ENCODE results near the gene BROX.
"Not testable (repeated sequence)": the region's sequence is repeated elsewhere in the genome, so short reads cannot be mapped to it uniquely, and the experiment has no call there.

The BROX gene

DNA sequence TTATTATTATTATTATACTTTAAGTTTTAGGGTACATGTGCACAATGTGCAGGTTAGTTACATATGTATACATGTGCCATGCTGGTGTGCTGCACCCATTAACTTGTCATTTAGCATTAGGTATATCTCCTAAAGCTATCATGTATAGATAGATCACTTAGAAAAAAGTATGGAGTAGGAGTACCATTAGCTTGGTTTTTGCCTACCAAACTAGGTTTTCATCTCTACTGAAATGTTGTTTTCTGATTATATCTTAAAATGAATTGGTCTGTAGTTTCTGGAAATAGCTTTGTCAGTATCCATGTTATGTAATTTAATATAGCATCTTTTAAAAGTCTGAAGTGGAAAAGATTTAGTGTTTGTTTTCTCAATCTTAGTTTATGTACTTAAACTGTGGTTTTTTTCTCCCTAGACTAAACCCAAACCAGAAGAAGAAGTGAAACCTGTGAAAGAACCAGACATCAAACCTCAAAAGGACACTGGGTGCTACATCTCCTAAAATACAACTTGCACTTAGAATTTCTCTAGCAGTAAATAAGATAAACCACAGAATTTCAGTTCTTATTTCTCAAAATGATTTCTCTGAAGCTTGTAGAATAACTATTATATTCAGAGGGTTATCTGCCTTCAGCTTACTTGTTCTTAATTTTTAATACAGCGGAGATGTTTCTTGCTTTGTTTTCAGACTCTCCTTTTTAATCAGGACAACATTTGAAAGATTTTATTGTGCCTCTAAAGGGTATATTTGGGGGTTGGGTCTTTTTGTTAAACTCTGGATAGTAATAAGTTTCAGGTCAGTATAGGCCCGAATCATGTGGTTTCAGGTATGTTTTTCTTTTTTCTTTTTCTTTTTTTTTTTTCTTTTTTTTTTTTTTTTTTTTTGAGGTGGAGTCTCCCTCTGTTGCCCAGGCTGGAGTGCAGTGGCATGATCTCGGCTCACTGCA lies 20.1 kb downstream of the BROX start:
- no peak for DNase-seq

DNA sequence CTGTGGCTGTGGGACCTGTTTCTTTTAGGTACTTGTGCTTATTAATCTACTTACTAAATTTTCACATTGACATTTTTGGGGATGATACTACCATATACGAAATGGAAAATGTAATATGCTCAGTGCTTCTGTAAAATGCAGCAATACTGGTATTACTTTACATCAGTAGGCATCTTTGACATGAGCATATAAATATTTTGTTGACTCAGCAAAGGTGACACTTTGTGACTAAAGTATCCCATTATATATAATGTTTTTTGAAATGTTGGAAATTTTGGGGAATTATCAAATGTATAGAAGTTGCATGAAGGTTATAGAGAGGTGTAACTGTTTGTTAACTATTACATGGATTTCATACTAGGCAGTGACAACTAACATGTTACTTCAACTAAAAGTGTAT lies 22.4 kb downstream of the BROX start:
- DNase-seq = no peak

DNA sequence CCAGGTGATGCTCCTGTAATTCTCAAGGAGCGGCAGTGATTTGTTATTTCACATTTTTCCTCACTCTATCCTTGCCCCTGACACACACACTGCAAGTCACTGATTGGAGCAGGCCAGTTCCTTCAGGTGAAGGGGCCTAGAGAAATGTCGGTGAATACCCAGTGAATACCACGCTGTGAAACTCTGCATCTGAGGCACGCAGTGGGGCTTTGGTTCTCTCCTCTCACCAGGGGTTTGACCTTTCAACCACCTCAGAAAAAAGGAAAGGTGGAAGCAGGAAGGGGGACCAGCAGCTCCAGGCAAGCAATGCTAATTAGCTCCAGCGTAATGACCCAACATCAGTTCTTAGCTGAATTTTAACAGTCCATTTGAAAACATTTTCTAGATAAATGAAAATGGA lies 24.1 kb downstream of the BROX start:
- no peak for DNase-seq

DNA sequence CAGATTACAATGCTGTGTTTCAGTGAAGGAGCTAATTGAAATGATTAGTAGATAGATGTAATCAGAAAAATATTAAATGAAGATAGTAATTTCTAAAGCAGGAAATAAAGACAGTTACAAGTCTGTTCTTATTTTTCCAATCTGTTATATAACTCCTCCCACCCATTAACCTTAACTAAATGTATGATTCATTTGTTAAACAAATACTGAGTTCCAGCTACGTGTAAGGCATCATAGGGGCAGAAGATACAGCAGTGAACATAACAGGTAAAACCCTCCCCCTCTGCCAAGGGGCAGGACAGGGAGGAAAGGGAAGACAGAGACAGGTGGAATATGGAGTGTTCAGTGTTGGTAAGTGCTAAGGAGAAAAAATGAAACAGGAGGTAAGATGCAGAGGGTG lies 24.6 kb downstream of the BROX start, which contains the start of gene FAM177B:
TSS of gene FAM177B (plus strand) at position 231 of the 400 bp plus-strand sequence. CDS start 9,344 bp downstream, outside the sequence.
- no peak for DNase-seq

DNA sequence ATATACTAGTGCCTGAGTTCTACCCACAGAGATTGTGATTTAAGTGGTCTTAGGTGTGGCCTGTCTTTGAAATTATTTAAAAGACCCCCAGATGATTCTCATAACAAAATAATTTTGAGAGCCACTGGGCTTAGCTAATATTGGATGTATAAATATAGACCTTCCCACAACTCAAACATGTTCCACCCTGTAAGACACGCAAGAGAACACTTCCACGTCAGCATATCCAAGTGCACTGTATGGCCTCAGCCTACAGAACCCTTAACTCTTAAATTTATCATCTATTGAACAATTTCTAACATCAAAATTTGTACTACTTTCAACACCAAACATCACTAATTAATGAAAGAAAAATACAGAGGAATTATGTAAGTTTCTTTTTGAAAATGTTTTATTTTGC lies 27.1 kb downstream of the BROX start:
- no peak for DNase-seq

DNA sequence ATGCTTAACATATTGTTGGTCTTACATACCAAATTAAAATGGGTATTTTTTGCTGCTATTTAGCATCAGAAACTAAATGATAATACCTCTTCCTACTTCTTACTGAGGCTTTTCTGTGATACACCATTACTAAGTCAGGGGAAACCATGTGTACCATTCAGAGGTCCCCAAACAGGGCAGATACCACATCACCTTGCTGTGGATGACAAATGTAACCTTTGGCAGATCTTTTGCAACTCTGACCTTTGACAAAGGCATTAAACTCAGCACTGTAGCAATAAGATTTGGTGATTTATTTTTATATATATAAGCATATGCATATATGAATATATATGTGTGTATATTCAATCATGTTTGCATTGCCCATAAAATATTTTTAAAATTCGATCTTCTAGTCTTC lies 27.6 kb downstream of the BROX start:
- DNase-seq = no peak

DNA sequence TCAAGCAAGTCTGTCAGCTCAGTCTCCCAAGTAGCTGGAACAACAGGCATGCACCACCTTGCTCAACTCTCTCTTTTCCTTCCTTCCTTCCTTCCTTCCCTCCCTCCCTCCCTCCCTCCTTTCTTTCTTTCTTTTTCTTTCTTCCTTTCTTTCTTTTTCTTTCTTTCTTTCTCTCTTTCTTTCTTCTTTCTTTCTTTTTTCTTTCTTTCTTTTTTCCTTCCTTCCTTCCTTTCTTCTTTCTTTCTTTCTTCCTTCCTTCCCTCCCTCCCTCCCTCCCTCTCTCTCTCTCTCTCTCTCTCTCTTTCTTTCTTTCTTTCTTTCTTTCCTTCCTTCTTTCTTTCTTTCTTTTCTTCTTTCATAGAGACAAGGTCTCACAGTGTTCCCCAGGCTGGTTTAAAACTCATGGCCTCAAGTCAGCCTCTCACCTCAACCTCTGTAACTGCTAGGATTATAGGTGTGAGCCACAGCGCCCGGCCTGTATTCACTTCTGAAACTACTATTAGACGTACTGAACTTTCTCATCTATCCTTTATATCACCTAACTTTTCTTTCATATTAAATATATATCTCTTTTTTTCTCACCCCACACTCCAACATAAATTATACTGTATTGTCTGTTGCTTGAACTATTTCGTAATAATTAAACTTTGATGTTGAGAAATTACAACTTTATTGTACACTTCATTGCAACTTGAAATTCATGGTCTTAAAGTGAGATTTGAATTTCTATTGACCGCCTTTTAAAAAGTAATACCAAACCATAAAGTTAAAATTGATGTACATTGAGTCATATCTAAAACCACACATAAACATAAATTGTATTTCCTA lies 29.5 kb downstream of the BROX start:
- DNase-seq = not testable (repeated sequence)

DNA sequence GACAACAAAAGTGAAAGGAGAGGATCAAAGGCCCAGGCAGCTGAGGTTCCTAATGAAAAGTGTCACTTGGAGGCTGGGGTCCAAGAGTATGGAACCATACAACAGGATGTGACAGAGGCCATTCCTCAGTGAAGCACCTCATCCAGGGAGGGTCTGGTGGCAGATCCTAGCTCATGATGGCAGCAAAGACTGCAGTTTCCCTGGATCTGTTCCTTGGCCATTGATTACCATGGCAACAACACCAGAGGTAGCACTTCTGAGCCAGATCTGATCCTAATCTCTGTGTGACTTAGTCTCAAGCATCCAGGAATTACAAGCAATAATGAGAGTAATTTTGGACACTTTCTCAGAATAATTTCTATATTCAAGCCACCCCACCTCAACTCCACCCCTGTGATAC lies 37.6 kb downstream of the BROX start:
- DNase-seq = no peak

DNA sequence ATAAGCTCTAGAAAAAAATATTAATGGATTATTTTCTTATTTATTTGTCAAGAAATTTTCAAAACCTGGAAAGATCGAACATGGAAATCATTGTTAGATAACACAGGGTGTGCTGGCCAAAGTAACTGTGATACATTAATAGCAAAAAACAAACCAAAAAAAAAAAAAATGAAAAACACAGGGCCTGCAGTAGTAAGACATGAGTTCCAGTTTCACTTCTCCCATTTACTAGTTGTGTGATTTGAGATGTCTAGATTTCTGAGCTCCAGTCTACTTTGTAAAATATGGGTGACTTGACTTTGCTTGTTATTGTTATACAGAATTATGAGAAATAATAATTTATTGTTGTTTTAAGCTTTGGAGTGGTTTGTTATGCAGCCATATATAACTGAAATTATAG lies 38.3 kb downstream of the BROX start:
- no peak for DNase-seq

DNA sequence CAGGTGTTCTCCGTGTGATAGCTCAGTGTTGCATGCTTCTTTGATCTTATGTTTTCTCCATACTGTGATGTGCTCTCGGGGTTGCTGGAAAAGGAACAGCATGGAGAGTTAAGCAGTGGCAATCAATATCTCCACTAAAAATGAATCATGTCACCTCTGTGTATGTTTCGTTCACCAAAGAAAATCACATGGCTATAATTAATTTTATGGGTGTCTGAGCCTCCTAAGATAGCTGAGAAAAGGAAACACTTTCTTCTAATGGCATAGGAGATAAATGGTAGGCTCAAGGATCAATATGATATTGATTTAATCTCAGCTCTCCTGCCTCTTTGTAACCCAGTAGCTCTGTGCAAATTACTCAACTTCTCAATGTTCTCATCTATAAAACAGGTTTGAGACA lies 38.9 kb downstream of the BROX start:
- DNase-seq = no peak

DNA sequence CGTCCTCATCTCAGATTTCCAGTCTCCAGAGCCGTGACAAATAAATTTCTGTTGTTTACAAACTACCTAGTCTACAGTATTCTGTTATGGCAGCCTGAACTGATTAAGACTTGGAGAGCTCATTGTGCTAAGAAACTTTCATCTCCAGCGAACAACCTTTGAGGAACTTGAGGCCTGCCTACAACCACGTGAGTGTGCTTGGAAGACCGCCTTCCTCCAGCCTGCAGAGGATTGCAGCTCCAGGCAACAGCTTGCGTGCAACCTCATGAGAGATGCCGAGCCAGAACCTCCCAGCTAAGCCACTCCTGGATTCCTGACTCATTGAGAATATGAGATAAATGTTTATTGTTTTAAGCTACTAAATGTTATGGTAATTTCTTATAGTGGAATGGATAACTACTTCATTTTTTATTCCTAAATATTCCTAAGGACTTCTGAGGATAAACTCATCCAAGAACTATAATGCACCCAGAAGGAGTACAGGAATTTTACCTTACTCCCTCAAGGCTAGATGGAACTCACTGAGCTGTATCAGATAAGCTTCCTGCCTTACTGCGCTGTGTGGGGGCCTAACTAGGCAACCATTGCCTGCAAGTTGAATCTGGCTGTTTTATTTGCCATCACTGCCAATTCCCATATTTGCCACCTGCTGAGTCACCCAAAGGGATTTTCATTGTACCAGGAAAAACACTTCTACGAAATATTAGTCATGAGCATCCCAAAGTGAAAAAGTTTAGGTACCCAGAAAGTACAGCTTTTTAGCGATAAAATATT lies 42.2 kb downstream of the BROX start:
- no peak for DNase-seq

DNA sequence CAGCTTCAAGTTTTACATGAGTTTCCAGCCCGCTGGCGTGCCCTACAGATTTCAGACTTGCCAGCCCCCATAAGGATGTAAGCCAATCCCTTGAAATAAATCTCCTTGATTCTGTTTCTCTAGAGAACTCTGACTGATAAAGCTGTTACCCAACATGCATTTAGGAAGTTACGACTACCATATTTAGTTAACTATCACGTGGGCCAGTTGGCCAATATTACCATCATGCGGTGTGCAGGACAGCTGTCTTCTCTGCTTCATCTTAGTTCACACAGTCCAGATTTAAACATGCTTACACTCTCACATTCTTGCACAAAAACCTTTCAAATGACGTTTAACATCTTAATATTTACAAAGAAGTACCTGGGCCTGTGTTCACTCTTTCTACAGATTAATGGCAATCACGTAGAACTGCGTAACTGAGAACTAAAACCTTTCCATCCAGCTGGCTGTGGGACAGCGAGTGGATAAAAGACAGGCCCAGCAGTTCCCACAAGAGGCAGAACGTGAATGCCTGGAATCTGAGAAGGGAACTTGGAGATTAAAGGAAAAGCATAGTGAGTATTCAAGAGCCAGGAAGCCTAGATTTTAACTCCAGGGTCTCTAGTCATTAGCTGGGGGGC lies 45.4 kb downstream of the BROX start:
- DNase-seq = no peak

DNA sequence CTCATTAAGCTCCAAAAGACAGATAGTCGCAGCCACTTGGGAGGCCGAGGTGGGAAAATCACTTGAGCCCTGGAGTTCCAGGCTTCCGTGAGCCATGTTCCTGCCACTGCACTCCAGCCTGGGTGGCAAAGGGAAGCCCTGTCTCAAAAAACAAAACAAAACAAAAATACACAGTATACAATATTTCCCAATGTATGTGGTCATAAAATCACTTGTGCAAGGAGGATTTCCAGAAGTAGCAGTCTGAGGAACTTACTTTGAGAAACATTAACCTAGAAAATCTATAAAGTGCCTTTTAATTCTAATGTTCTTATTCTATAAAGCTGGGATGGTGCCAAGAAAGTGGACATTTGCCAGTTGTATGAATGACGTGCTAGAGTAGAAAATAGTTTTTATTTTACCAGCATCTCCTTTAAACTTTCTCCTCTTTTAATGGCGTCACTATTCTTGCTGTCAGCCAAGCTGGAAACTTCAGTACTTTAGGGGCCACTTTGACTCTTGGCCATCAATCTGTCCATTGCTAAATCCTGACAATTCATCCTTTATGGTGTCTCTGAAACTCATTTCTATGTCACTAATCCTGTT lies 47.2 kb downstream of the BROX start:
- DNase-seq = no peak

DNA sequence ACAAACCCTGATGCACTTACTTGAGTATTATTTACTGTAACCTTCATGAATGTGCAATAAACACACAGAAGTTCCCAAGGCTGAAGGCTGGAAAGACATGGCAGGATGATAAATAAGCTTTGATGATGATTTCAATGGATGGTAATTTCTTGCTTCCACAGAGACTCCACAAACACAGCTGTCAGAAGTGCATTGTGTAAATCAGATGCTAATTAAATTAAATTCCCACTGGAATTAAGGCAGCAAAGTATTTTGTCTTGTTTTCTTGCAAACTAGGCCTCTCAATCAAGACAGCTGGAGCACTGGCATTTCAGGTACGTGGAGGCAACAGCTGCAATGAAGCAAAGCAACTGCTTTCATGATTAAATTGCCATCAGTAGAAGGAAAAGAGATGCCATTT lies 48.7 kb downstream of the BROX start:
- DNase-seq = no peak

DNA sequence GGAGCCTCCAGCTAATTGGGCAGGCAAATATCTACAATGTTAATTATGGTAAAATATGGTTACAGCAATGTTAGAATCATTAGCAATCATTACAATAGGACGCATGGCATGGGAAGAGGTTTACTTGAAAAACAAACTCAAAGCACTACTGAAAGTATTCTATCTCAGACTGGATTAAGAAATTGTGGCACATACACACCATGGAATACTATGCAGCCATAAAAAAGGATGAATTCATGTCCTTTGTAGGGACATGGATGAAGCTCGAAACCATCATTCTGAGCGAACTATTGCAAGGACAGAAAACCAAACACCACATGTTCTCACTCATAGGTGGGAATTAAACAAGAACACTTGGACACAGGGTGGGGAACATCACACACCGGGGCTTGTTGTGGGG lies 49.8 kb downstream of the BROX start:
- DNase-seq = not testable (repeated sequence)

DNA sequence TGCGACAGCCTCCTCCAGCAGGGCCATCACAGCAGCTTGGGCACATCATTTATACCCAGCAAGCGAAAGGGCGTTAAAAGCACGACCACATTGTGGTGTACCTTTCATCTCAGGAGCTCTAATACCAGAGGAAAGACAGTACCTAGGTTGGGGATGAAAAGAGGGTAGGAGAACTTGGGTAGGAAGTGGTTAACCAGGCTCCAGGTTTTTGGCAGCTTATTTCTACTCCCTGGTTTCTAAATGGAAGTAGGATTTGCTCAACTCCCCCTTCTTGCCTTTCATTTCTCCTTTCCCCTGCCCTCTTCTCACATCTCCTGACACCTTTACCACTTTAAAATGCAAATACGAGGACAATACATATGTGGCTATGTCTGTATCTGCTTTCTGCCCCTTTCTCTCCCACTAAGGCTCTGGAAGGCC lies 54.8 kb downstream of the BROX start:
- no peak for DNase-seq

DNA sequence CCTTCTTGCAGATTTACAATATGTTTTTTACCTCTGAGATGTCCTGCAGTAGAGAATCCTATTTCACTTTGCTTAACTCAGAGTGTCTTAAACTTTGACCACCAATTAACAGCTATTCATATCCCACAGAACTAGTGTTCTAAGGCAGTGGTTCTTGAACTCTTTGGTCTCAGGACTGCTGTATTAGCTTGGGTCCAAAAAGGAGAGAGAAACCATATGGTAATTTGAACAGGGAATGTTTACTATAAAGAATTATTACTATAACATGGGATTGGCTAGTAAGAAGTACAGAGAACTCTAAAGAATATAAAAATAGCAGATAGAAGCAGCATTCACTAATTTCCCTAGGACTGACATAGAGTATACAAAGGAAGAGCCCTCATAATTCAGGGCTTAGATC lies 56.2 kb downstream of the BROX start:
- no peak for DNase-seq

DNA sequence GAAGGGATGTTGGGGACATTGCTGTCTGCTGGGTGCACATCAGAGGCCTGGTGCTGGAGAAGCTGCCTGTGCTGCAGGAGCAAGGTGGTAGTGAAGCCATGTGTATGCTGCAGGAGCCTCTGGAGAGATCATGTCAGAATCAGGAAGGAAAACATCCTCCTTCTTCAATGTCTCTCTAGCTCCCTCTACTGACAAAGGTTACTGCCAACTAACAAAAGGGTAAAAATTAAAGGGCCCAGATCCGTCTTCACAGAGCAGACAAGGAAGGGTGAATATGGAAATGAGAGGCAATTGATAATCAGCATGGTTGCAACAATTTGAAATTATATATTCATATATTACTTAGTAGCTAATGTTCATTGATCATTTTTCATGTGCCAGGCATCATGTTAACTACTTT lies 56.8 kb downstream of the BROX start:
- no peak for DNase-seq

DNA sequence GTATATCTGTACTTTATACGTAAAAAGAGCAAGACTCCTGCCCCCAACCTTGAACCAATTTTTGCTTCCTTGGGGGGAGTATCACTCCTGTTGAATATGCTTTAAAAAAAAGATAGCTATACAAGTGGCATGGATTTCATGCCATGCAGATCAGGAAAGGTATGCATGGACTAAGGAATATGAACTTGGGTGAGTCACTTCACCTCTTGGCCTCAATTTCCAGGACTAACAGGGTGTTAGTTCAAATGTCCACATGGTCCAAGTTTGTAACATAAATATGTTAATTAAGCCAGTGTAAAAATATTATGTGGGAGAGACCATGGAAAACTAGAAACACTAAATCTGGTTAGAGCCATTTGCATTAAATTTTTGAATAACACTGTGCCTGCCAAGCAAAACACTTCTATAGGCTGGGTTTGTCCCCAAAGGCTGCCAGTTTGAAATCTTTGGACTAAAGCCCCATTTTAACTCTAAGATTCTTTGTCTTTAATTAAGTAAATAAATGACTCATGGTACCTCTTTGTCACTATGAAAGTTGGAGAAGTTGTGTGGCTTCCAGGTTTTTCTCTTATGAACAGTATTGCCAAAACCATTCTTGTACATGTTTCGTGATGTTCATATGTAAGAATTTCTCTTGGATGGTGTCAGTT lies 57.7 kb downstream of the BROX start:
- no peak for DNase-seq

DNA sequence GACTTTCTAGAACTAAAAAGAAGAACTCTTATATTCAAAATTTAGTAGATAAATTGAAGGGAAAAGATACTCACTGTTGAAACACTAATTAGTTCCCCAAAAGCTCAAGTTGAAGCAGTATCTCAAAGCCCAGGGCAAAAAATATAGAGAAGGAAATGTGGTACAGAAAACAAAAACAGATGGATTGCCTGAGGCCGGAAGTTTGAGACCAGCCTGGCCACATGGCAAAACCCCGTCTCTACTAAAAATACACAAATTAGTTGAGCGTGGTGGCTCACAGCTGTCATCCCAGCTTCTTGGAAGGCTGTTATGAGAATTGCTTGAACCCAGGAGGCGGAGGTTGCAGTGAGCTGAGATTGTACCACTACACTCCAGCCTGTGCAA lies 60.6 kb downstream of the BROX start:
- DNase-seq = peak in 1 of 2 experiments; percentile 43

DNA sequence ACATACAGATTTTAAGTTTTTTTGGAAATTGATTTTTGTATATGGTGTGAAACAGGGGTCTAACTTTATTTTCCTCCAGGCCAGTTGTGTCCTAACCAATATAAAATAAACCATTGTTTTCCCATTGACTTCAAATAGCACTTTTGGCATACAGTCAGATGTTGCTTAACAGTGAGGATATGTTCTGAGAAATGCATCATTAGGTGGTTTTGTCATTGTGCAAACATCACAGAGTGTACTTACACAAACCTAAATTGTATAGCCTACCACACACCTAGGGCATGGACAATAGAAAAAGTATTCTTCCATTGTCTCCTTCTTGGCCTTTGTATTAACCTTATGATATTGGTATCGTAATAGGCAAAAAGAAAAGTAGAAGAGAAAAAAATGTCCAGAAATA lies 65.1 kb downstream of the BROX start:
- DNase-seq = no peak

DNA sequence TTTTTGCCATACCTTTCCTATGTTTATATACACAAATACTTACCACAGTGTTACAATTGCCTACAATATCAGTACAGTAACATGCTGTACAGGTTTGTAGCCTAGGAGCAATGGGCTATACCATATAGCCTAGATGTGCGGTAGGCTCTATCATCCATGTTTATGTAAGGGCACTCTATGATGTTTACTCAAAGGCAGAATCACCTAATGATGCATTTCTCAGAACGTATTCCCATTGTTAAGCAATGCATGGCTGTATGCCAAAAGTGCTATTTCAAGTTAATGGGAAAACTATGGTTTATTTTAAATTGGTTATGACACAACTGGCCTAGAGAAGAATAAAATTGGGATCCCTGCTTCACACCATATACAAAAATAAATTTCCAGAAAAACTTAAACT lies 65.6 kb downstream of the BROX start:
- no peak for DNase-seq

Data from cerebellar nuclear complex (tissue), 1 donor.